HG03354 (cell line): ENCODE measurements around the gene KRT86.
"Not testable (repeated sequence)": the region's sequence is repeated elsewhere in the genome, so short reads cannot be mapped to it uniquely, and the experiment has no call there.

ENCODE experiments used
- ATAC-seq: cut with Tn5 transposase; IDR thresholded peaks from one replicate; pipeline ENCODE4 v1.9.1; 2021; ENCODE audit warnings: mild to moderate bottlenecking; ENCODE audit not compliant: unreplicated experiment, poor library complexity, severe bottlenecking

Gene KRT86

GRCh38 chr12:52286857-52287785 is 12.7 kb downstream of the KRT86 start:
- ATAC-seq = not testable (repeated sequence)

GRCh38 chr12:52287816-52288805 is 13.7 kb downstream of the KRT86 start:
- peak; percentile 97 for ATAC-seq

GRCh38 chr12:52290483-52291134 is 16.2 kb downstream of the KRT86 start:
- ATAC-seq = not testable (repeated sequence)

- ATAC-seq = no peak
Observed at GRCh38 chr12:52291267-52291935, 17.0 kb downstream of the KRT86 start, which contains the start of gene KRT81. Gene KRT81, minus strand, starts transcription at chr12:52291534. Its CDS starts 69 bp downstream, at chr12:52291465.

GRCh38 chr12:52293926-52294325 is 19.5 kb downstream of the KRT86 start:
- ATAC-seq = no peak

- no peak for ATAC-seq
Observed at GRCh38 chr12:52294803-52295202, 20.4 kb downstream of the KRT86 start.

- no peak for ATAC-seq
Observed at GRCh38 chr12:52295663-52296062, 21.2 kb downstream of the KRT86 start.

- ATAC-seq = no peak
Observed at GRCh38 chr12:52296572-52297215, 22.2 kb downstream of the KRT86 start.

- no peak for ATAC-seq
Observed at GRCh38 chr12:52298677-52299190, 24.3 kb downstream of the KRT86 start.

GRCh38 chr12:52300796-52301691 is 26.6 kb downstream of the KRT86 start:
- no peak for ATAC-seq

- not testable (repeated sequence) for ATAC-seq
Observed at GRCh38 chr12:52301721-52302120, 27.3 kb downstream of the KRT86 start.

- not testable (repeated sequence) for ATAC-seq
Observed at GRCh38 chr12:52302242-52302914, 27.9 kb downstream of the KRT86 start.

- peak; percentile 97 for ATAC-seq
Observed at GRCh38 chr12:52304941-52305411, 30.5 kb downstream of the KRT86 start.

- ATAC-seq = no peak
Observed at GRCh38 chr12:52305921-52306705, 31.7 kb downstream of the KRT86 start.

GRCh38 chr12:52306731-52307130 is 32.3 kb downstream of the KRT86 start:
- ATAC-seq = no peak
